Mesenchymal stem cell (in vitro differentiated cells and primary cell): ENCODE data around the gene PPP1R2B. TPM values are rescaled to one million over a fixed set of nuclear protein-coding genes. Genes with fewer than 3 reads are reported as not detected.

ENCODE experiments used
- DNase-seq: peaks from one replicate; pipeline ENCODE4 v3.0.0-alpha.2; 2013
- H2AFZ ChIP-seq: one replicate; pipeline ENCODE4 v1.6.1; 2013; ENCODE audit warnings: low read depth, mild to moderate bottlenecking, control low read depth, inconsistent platforms, low read length, moderate library complexity
- H2AK5ac ChIP-seq: 2 replicates; pipeline ENCODE4 v1.6.1; 2013; ENCODE audit warnings: low read length, moderate library complexity, mild to moderate bottlenecking, inconsistent platforms; ENCODE audit not compliant: severe bottlenecking
- H2BK120ac ChIP-seq: one replicate; pipeline ENCODE4 v1.6.1; 2013; ENCODE audit warnings: low read depth, mild to moderate bottlenecking, inconsistent platforms, low read length, moderate library complexity
- H2BK12ac ChIP-seq, 2 experiments: one replicate each; pipeline ENCODE4 v1.6.1; 2013; ENCODE audit warnings: inconsistent platforms in 2 of 2, low read length in 2 of 2, mild to moderate bottlenecking in 2 of 2, moderate library complexity in 2 of 2, control low read depth in 1 of 2
- H2BK15ac ChIP-seq: one replicate; pipeline ENCODE4 v1.6.1; 2013; ENCODE audit warnings: mild to moderate bottlenecking, low read depth, inconsistent platforms; ENCODE audit not compliant: poor library complexity, severe bottlenecking
- H2BK5ac ChIP-seq: 2 replicates; pipeline ENCODE4 v1.6.1; 2013; ENCODE audit warnings: low read depth, mild to moderate bottlenecking, low read length, control low read depth, inconsistent platforms; ENCODE audit not compliant: poor library complexity, severe bottlenecking
- H3K14ac ChIP-seq, 2 experiments: one replicate each; pipeline ENCODE4 v1.6.1; 2013; ENCODE audit warnings: inconsistent platforms in 2 of 2, low read length in 2 of 2, control low read depth in 1 of 2, mild to moderate bottlenecking in 1 of 2, moderate library complexity in 1 of 2
- H3K18ac ChIP-seq, 2 experiments: one replicate each; pipeline ENCODE4 v1.6.1; 2013; ENCODE audit warnings: inconsistent platforms in 2 of 2, low read length in 2 of 2, control low read depth in 1 of 2, low read depth in 1 of 2, mild to moderate bottlenecking in 1 of 2
- H3K23ac ChIP-seq, 2 experiments: one replicate each; pipeline ENCODE4 v1.6.1; 2013; ENCODE audit warnings: inconsistent platforms in 2 of 2, low read length in 2 of 2, mild to moderate bottlenecking in 2 of 2, moderate library complexity in 2 of 2, control low read depth in 1 of 2
- H3K27ac ChIP-seq: 2 replicates; pipeline ENCODE4 v1.5.1; 2013; ENCODE audit warnings: mild to moderate bottlenecking, moderate library complexity, low read length, control low read depth, inconsistent platforms; ENCODE audit not compliant: poor library complexity, severe bottlenecking
- H3K27me3 ChIP-seq, 2 experiments: 2 replicates each; pipeline versions ENCODE4 v1.6.1 to v1.7.0; 2013; ENCODE audit warnings: low read length in 2 of 2, mild to moderate bottlenecking in 2 of 2, moderate library complexity in 2 of 2, control low read depth in 1 of 2, inconsistent platforms in 1 of 2; ENCODE audit not compliant: control insufficient read depth in 1 of 2, insufficient read depth in 1 of 2
- H3K36me3 ChIP-seq, 2 experiments: 2 replicates each; pipeline versions ENCODE4 v1.6.1 to v1.7.0; 2013; ENCODE audit warnings: low read length in 2 of 2, control low read depth in 1 of 2, inconsistent platforms in 1 of 2, low read depth in 1 of 2, mild to moderate bottlenecking in 1 of 2; ENCODE audit not compliant: insufficient read depth in 2 of 2, control insufficient read depth in 1 of 2
- H3K4ac ChIP-seq, 2 experiments: one replicate each; pipeline ENCODE4 v1.6.1; 2013; ENCODE audit warnings: inconsistent platforms in 2 of 2, low read length in 2 of 2, mild to moderate bottlenecking in 2 of 2, moderate library complexity in 2 of 2, control low read depth in 1 of 2, low read depth in 1 of 2
- H3K4me1 ChIP-seq: 2 replicates; pipeline ENCODE4 v1.6.1; 2013; ENCODE audit warnings: low read depth, low read length, control low read depth; ENCODE audit not compliant: control insufficient read depth, insufficient read depth
- H3K4me2 ChIP-seq: 2 replicates; pipeline ENCODE4 v1.6.1; 2013; ENCODE audit warnings: low read length, mild to moderate bottlenecking, inconsistent platforms; ENCODE audit not compliant: poor library complexity, severe bottlenecking
- H3K4me3 ChIP-seq, 2 experiments: 2 replicates each; pipeline versions ENCODE4 v1.5.1 to v1.7.0; 2013; ENCODE audit warnings: low read length in 2 of 2, mild to moderate bottlenecking in 2 of 2, control low read depth in 1 of 2, low read depth in 1 of 2; ENCODE audit not compliant: insufficient read depth in 1 of 2
- H3K79me1 ChIP-seq: replicated peaks from 2 replicates; pipeline ENCODE4 v1.6.1; 2013; ENCODE audit warnings: mild to moderate bottlenecking, control low read depth, low read length, inconsistent platforms; ENCODE audit not compliant: poor library complexity, severe bottlenecking
- H3K9ac ChIP-seq: 2 replicates; pipeline ENCODE4 v1.7.0; 2013; ENCODE audit warnings: mild to moderate bottlenecking, low read length, moderate library complexity
- H3K9me3 ChIP-seq: 2 replicates; pipeline ENCODE4 v1.7.0; 2013; ENCODE audit warnings: mild to moderate bottlenecking, low read length; ENCODE audit not compliant: control insufficient read depth
- H4K8ac ChIP-seq: one replicate; pipeline ENCODE4 v1.6.1; 2013; ENCODE audit warnings: inconsistent platforms, mild to moderate bottlenecking, low read length, moderate library complexity
- H4K91ac ChIP-seq: one replicate; pipeline ENCODE4 v1.6.1; 2013; ENCODE audit warnings: mild to moderate bottlenecking, low read length, inconsistent platforms
- WGBS: methylation state at CpG from one replicate; pipeline ENCODE4 v1.1.7; 2013; ENCODE audit warnings: mixed read lengths; 5-methylcytosine and 5-hydroxymethylcytosine counted together
- polyA plus RNA-seq, 2 experiments: library from polyadenylated mRNA; stranded (reverse); fragments of 200-250 nt; gene quantifications; one replicate each; pipeline ENCODE4 v1.2.3, GENCODE V29; 2013

Gene PPP1R2B
- 0.06 TPM for polyA plus RNA-seq (2013, experiment 1 of 2)
- 0.01 TPM for polyA plus RNA-seq (2013, experiment 2 of 2)

DNA sequence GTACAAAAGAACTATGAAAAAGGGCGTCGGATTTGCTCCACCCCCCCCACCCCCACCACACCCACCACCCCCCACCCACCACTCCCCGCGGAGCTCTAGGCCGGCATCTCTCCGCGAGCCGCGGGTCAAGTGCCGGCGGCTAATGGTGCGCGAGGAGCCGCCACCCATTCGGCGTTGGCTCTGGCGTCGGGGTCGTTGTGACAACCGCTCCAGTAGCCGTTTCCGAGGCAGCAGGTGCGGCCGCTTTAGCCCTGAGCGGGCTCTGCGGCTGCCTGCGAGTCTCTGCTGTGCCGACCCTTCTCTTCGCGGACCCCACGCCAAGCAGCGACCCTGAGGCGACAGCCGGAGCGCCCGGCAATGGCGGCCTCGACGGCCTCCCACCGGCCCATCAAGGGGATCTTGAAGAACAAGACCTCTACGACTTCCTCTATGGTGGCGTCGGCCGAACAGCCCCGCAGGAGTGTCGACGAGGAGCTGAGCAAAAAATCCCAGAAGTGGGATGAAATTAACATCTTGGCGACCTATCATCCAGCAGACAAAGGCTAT, at the start of gene PPP1R2B:
PPP1R2B (plus strand) TSS at position 90 of the 546 bp plus-strand sequence; CDS start at position 358, 268 bp downstream.
- WGBS, result 95% methylated on average over 43 of the region's 48 CpGs

DNA sequence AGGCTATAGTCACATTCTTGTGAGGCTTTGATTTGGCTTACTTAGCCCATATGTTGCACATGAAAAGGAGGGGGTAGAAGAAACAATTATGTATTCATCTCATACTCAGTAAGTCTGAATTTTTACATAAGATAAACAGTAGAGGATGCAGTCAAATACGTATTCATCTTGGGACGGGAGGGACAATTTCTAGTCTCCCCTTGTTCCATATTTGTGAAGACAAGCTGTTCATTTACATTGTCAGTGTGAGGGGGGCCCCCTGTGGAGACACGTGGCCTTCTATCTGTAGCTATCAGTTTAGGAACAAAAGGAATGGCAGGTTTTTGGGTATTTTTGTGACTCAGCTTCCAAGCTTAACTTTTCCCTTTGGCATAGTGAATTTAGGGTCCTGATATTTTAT, 49.2 kb upstream of the PPP1R2B start:
- no peak overlapping the region for H4K91ac ChIP-seq
- no peak overlapping the region for H3K9ac ChIP-seq
- H3K4me2 ChIP-seq, result no peak overlapping the region
- H2BK15ac ChIP-seq, result no peak overlapping the region
- H2AFZ ChIP-seq, result no peak overlapping the region
- H3K79me1 ChIP-seq, result no peaks in the 10 kb centered on the region
- H3K4me3 ChIP-seq, result no peak overlapping the region
- H4K8ac ChIP-seq, result no peak overlapping the region
- no peak overlapping the region for H3K23ac ChIP-seq
- no peak overlapping the region for H3K14ac ChIP-seq
- H2BK120ac ChIP-seq, result no peak overlapping the region
- WGBS, result 55% methylated on average over 3 of the region's 3 CpGs
- H3K36me3 ChIP-seq, result no peaks in the 10 kb centered on the region
- no peaks in the 10 kb centered on the region for H3K4me1 ChIP-seq
- no peak overlapping the region for H3K4ac ChIP-seq
- H3K18ac ChIP-seq, result no peak overlapping the region
- no peak overlapping the region for H2BK12ac ChIP-seq
- DNase-seq, result no peak
- no peak overlapping the region for H3K27ac ChIP-seq
- H2BK5ac ChIP-seq, result no peak overlapping the region
- no peak overlapping the region for H2AK5ac ChIP-seq
- H3K27me3 ChIP-seq, result no peaks in the 10 kb centered on the region
- H3K9me3 ChIP-seq, result no peaks in the 10 kb centered on the region

More for the DNA sequence above, at the start of gene PPP1R2B:
- Histone ChIP-seq H4K8ac (no peak within 1 kb of the TSS), H2BK12ac (no peak within 1 kb of the TSS), H3K18ac (no peak within 1 kb of the TSS), H3K4ac (no peak within 1 kb of the TSS), H2BK15ac (no peak within 1 kb of the TSS), H3K4me1 (no peaks in the 10 kb centered on the region), H3K14ac (no peak within 1 kb of the TSS), H2AFZ (no peak within 1 kb of the TSS), H3K9me3 (peaks cover 10% of the 10 kb centered on the region), H2BK5ac (no peak within 1 kb of the TSS), H3K36me3 (no peaks in the 10 kb centered on the region), H3K27ac (no peak within 1 kb of the TSS), H3K27me3 (no peaks in the 10 kb centered on the region), H4K91ac (no peak within 1 kb of the TSS), H3K4me2 (no peak within 1 kb of the TSS), H3K23ac (no peak within 1 kb of the TSS), H3K4me3 (no peak within 1 kb of the TSS), H3K9ac (no peak within 1 kb of the TSS), H2BK120ac (no peak within 1 kb of the TSS), H2AK5ac (no peak within 1 kb of the TSS), H3K79me1 (no peaks in the 10 kb centered on the region)
- no peak for DNase-seq

DNA sequence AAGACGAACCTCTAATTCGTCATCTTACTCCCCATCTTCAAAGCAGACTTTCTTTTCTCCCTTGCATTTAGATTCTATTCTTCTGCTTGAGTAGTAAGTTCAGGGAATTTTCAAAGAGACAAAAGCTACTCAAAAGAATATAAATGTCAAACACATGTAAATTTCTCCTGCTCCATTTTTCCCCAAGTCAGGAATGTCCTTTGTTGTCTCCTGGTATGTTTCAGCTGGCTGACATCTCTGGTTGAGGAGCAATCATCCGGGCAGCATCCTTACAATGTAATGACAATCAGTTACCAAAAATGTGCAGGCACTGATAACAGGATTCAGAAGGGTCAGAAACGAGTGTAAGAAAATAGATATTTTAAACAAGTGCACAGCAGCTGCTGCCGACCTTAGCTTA, 47.6 kb upstream of the PPP1R2B start:
- WGBS, result 52% methylated on average over 3 of the region's 5 CpGs
- H2BK15ac ChIP-seq, result no peak overlapping the region
- no peaks in the 10 kb centered on the region for H3K79me1 ChIP-seq
- H3K9ac ChIP-seq, result no peak overlapping the region
- no peak overlapping the region for H3K27ac ChIP-seq
- H4K8ac ChIP-seq, result no peak overlapping the region
- no peaks in the 10 kb centered on the region for H3K36me3 ChIP-seq
- DNase-seq, result no peak
- no peak overlapping the region for H2BK120ac ChIP-seq
- no peak overlapping the region for H3K4ac ChIP-seq
- no peaks in the 10 kb centered on the region for H3K4me1 ChIP-seq
- no peaks in the 10 kb centered on the region for H3K27me3 ChIP-seq
- no peak overlapping the region for H3K23ac ChIP-seq
- H2BK5ac ChIP-seq, result no peak overlapping the region
- no peak overlapping the region for H3K4me3 ChIP-seq
- no peaks in the 10 kb centered on the region for H3K9me3 ChIP-seq
- H3K18ac ChIP-seq, result no peak overlapping the region
- H2AFZ ChIP-seq, result no peak overlapping the region
- H4K91ac ChIP-seq, result no peak overlapping the region
- H2BK12ac ChIP-seq, result no peak overlapping the region
- no peak overlapping the region for H3K4me2 ChIP-seq
- no peak overlapping the region for H3K14ac ChIP-seq
- H2AK5ac ChIP-seq, result no peak overlapping the region

DNA sequence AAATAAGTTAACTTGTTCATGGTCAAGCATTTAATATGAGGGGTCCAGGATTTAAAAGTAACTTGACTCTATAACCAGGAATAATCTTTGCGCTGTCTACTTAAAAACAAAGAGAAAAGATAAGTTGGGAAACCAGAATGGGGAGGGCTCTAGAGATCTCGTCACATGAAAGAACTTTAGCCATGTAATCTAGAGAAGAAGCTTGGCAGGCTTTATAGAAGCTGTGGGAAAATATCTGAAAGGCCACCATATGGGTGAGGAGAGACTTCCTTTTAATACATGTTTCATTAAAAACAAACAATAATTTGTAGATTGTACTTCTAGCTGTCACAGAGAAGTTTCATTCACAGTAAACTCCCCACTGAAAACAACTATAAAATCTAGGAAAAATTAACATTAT, 46.7 kb upstream of the PPP1R2B start:
- no peak for DNase-seq
- Histone ChIP-seq H3K4me3 (no peak overlapping the region), H3K23ac (no peak overlapping the region), H3K4ac (no peak overlapping the region), H2BK15ac (no peak overlapping the region), H3K14ac (no peak overlapping the region), H2BK12ac (no peak overlapping the region), H3K4me1 (no peaks in the 10 kb centered on the region), H3K4me2 (no peak overlapping the region), H3K27ac (no peak overlapping the region), H3K9ac (no peak overlapping the region), H3K79me1 (no peaks in the 10 kb centered on the region), H2AFZ (no peak overlapping the region), H3K36me3 (no peaks in the 10 kb centered on the region), H4K91ac (no peak overlapping the region), H3K9me3 (no peaks in the 10 kb centered on the region), H3K27me3 (no peaks in the 10 kb centered on the region), H3K18ac (no peak overlapping the region), H2BK5ac (no peak overlapping the region), H2AK5ac (no peak overlapping the region), H2BK120ac (no peak overlapping the region), H4K8ac (no peak overlapping the region)
- WGBS, result 72% methylated on average over 2 of the region's 2 CpGs
